ENCODE results near the gene ZNF408. TPM values are rescaled to one million over a fixed set of nuclear protein-coding genes. Genes with fewer than 3 reads are reported as not detected.

The ZNF408 gene
- polyA plus RNA-seq, 2 of the 4 experiments (the other 2 are of a cell fraction) = 6.7 to 16.7 TPM

GRCh38 chr11:46663277-46663940 is 37.4 kb upstream of the ZNF408 start:
- H3K4me1 ChIP-seq = no peaks in the 10 kb centered on the region
- FAIRE-seq = no peak
- no peaks in the 10 kb centered on the region for H3K9me3 ChIP-seq
- TF ChIP-seq MAX (IDR thresholded peaks at IDR 0.05) = no peak
- TF ChIP-seq ZFP36 (IDR thresholded peaks at IDR 0.05; ENCODE audit: borderline replicate concordance, partially characterized antibody) = no peak
- TF ChIP-seq RAD21 (conservative IDR thresholded peaks at IDR 0.05 in 1 of 2, IDR thresholded peaks at IDR 0.05 in 1 of 2) = no peak
- CTCF ChIA-PET = interaction anchor here (0.6 to 1.2 kb wide), 4 partner anchors 11 to 579 kb away, joined by 3 to 5 read pairs (median 4); partner anchors contain the start of gene DGKZ
- H3K27ac ChIP-seq = no peak overlapping the region
- WGBS (ENCODE audit: missing lambda C conversion rate) = 92% methylated on average over 4 of the region's 4 CpGs
- no peak for DNase-seq (ENCODE audit: low read depth in 1 of 2, low spot score in 1 of 2)
- no peak for ATAC-seq
- POLR2A ChIA-PET = no interaction called here
- no peak overlapping the region for H3K4me3 ChIP-seq
- H3K4me2 ChIP-seq = no peak overlapping the region

- POLR2A ChIA-PET = no interaction called here
- TF ChIP-seq HEYL (CRISPR knock-in tag; IDR thresholded peaks at IDR 0.05) (no peak), HOXB13 (CRISPR knock-in tag; IDR thresholded peaks at IDR 0.05; ENCODE audit: low read depth) (no peak), MYC (IDR thresholded peaks at IDR 0.05; ENCODE audit: borderline replicate concordance, low read length) (no peak), HES2 (IDR thresholded peaks at IDR 0.05) (no peak), USF2 (IDR thresholded peaks at IDR 0.05) (no peak), RNF2 (IDR thresholded peaks at IDR 0.05; ENCODE audit: borderline replicate concordance, low read depth) (no peak), MAX (IDR thresholded peaks at IDR 0.05) (no peak), POLR2A (IDR thresholded peaks at IDR 0.05; ENCODE audit: low read length) (no peak), FOSL2 (IDR thresholded peaks at IDR 0.05) (no peak), FOSL2 (CRISPR knock-in tag; IDR thresholded peaks at IDR 0.05) (no peak), EP300 (IDR thresholded peaks at IDR 0.05) (no peak), BHLHE40 (IDR thresholded peaks at IDR 0.05; ENCODE audit: low read depth, low read length) (no peak), BCL3 (IDR thresholded peaks at IDR 0.05) (no peak), ELK1 (IDR thresholded peaks at IDR 0.05; ENCODE audit: low read depth, low read length) (no peak), NPAS2 (CRISPR knock-in tag; IDR thresholded peaks at IDR 0.05; ENCODE audit: borderline replicate concordance) (no peak), REST (IDR thresholded peaks at IDR 0.05) (no peak), FOXS1 (CRISPR knock-in tag; IDR thresholded peaks at IDR 0.05) (no peak), RFX5 (IDR thresholded peaks at IDR 0.05) (no peak), SREBF2 (IDR thresholded peaks at IDR 0.05) (no peak)
- no peak overlapping the region for H3K4me2 ChIP-seq
- no peaks in the 10 kb centered on the region for H3K9me3 ChIP-seq
- no peaks in the 10 kb centered on the region for H3K4me1 ChIP-seq
- H3K27ac ChIP-seq = no peak overlapping the region
- H3K4me3 ChIP-seq = no peak overlapping the region
- DNase-seq (ENCODE audit: low read depth in 1 of 2, low spot score in 1 of 2) (no peak), ATAC-seq (no peak), FAIRE-seq (no peak)
- CTCF ChIA-PET = interaction anchor here (0.9 kb wide), 1 partner anchor 10 kb away, joined by 3 read pairs; no protein-coding TSS in a partner anchor
- WGBS (ENCODE audit: missing lambda C conversion rate) = 72% methylated on average over 6 of the region's 6 CpGs
Measured at GRCh38 chr11:46664612-46665011, 36.2 kb upstream of the ZNF408 start.

All from A549 (cell line).